Nephron progenitor cell (in vitro differentiated cells): ENCODE data around the gene TBCC.

Experiments used
- DNase-seq: peaks from one replicate; pipeline ENCODE4 v3.0.0; 2021
- H3K27ac Mint-ChIP-seq: 2 replicates; pipeline ENCODE4 v1.8.0; 2021; ENCODE audit warnings: mild to moderate bottlenecking, moderate library complexity, mixed read lengths
- H3K27me3 Mint-ChIP-seq: 2 replicates; pipeline ENCODE4 v1.8.0; 2021; ENCODE audit warnings: mild to moderate bottlenecking, low read depth, mixed read lengths; ENCODE audit not compliant: poor library complexity
- H3K36me3 Mint-ChIP-seq: 2 replicates; pipeline ENCODE4 v1.8.0; 2021; ENCODE audit warnings: low read depth, mixed read lengths
- H3K4me1 Mint-ChIP-seq: 2 replicates; pipeline ENCODE4 v1.8.0; 2021; ENCODE audit warnings: mixed read lengths
- H3K4me3 Mint-ChIP-seq: 2 replicates; pipeline ENCODE4 v1.8.0; 2021; ENCODE audit warnings: mild to moderate bottlenecking, moderate library complexity, mixed read lengths
- H3K9me3 Mint-ChIP-seq: 2 replicates; pipeline ENCODE4 v1.8.0; 2021; ENCODE audit warnings: mild to moderate bottlenecking, moderate library complexity, mixed read lengths
- TF ChIP-seq, protein P1 (sequence below): fragments of 200-600 bp; sonication (generic); IDR thresholded peaks from 2 replicates; pipeline ENCODE4 v1.5.0; 2021; ENCODE audit warnings: antibody characterized with exemption

TBCC gene

DNA sequence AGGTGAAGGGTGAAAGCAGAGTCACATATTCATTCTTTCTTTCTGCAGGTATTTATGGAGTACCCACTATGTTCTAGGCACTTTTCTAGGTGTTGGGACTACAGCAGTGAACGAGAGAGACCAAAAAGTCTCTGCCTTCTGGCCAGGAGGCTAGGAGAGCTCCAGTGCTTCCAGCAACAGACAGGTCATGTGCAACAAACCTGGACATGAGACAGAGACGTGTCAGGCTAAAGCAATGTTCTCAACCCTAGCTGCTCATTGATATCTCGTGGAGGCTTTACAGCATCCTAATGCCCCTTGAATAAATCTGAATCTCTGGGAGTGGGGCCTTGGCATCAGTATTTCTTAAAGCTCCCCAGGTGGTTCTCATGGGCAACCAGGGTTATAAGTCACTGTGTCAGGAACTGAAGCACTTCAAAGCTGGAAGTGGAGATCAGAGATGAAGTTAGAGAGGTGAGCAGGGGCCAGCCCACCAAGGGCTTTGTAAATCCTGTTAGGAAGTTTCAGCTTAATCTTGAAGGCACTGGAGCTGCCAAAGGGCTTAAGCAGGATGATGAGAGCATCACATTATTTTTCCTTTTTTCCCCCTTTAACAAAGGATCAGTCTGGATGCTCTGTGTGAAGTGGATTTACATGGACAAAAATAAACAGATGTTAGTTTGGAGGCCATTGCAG is 13.0 kb upstream of the TBCC start:
- Mint-ChIP-seq H3K27ac (peak overlapping the region; percentile 88), H3K27me3 (peaks cover 12% of the 10 kb centered on the region), H3K4me3 (no peak overlapping the region), H3K4me1 (peaks cover 11% of the 10 kb centered on the region), H3K9me3 (no peaks in the 10 kb centered on the region), H3K36me3 (peaks cover 4% of the 10 kb centered on the region)
- no peak for DNase-seq
- TF ChIP-seq, protein P1, sequence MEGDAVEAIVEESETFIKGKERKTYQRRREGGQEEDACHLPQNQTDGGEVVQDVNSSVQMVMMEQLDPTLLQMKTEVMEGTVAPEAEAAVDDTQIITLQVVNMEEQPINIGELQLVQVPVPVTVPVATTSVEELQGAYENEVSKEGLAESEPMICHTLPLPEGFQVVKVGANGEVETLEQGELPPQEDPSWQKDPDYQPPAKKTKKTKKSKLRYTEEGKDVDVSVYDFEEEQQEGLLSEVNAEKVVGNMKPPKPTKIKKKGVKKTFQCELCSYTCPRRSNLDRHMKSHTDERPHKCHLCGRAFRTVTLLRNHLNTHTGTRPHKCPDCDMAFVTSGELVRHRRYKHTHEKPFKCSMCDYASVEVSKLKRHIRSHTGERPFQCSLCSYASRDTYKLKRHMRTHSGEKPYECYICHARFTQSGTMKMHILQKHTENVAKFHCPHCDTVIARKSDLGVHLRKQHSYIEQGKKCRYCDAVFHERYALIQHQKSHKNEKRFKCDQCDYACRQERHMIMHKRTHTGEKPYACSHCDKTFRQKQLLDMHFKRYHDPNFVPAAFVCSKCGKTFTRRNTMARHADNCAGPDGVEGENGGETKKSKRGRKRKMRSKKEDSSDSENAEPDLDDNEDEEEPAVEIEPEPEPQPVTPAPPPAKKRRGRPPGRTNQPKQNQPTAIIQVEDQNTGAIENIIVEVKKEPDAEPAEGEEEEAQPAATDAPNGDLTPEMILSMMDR, result no peak

- H3K4me1 Mint-ChIP-seq, result peaks cover 16% of the 10 kb centered on the region
- no peaks in the 10 kb centered on the region for H3K9me3 Mint-ChIP-seq
- peaks cover 12% of the 10 kb centered on the region for H3K27me3 Mint-ChIP-seq
- DNase-seq, result no peak
- H3K36me3 Mint-ChIP-seq, result peaks cover 5% of the 10 kb centered on the region
- TF ChIP-seq, protein P1, result no peak
- H3K27ac Mint-ChIP-seq, result no peak overlapping the region
- H3K4me3 Mint-ChIP-seq, result no peak overlapping the region
Measured at GRCh38 chr6:42756722-42757121, 10.8 kb upstream of the TBCC start.

DNA sequence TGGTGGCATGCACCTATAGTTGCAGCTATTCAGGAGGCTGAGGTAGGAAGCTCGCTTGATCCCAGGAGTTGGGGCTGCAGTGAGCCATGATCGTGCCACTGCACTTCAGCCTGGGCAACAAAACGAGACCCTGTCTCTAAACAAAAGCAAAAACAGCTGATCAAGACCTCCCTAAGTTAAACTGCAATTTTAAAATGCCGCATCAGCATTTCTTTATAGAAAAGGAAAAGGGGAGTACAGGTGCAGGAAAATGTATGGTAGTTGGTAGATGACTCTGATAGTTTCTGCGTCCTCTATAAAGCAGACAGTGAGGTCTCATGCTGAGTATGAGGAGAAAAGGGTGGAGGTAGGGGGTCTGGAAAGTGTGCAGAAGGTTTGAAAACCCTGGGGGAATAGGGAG is 8.9 kb upstream of the TBCC start:
- Mint-ChIP-seq H3K9me3 (no peaks in the 10 kb centered on the region), H3K4me1 (peaks cover 24% of the 10 kb centered on the region), H3K36me3 (peaks cover 5% of the 10 kb centered on the region), H3K4me3 (no peak overlapping the region), H3K27me3 (peaks cover 9% of the 10 kb centered on the region), H3K27ac (no peak overlapping the region)
- TF ChIP-seq, protein P1, result no peak
- no peak for DNase-seq

DNA sequence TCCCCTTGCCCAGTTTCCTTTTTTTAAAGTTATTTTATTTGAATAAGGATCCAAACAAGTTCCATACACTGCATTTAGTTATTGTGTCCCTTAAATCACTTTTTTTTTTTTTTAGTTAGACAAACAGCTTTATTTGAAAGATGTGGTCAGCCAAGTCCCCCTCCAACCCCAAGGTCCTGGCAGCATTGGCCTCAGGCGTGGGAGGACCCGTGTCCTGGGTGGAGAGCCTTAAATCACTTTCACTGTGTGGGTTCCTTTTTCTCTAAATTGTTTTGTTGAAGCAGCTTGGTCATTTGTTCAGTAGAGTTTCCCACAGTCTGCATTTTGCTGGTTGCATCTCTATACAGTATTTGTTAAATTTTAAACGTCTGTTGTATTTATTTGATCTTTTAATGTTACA is 5.2 kb upstream of the TBCC start:
- Mint-ChIP-seq H3K4me3 (peak overlapping the region; percentile 26), H3K9me3 (no peaks in the 10 kb centered on the region), H3K4me1 (peaks cover 34% of the 10 kb centered on the region), H3K27me3 (peaks cover 7% of the 10 kb centered on the region), H3K36me3 (peaks cover 9% of the 10 kb centered on the region), H3K27ac (no peak overlapping the region)
- TF ChIP-seq, protein P1, result no peak
- peak; percentile 37 for DNase-seq

- peaks cover 50% of the 10 kb centered on the region for H3K4me1 Mint-ChIP-seq
- no peak overlapping the region for H3K27ac Mint-ChIP-seq
- H3K4me3 Mint-ChIP-seq, result peak overlapping the region; percentile 99
- H3K27me3 Mint-ChIP-seq, result no peaks in the 10 kb centered on the region
- H3K36me3 Mint-ChIP-seq, result peaks cover 12% of the 10 kb centered on the region
- no peak for DNase-seq
- no peaks in the 10 kb centered on the region for H3K9me3 Mint-ChIP-seq
- TF ChIP-seq, protein P1, result no peak
Measured at GRCh38 chr6:42748203-42748898, 2.4 kb upstream of the TBCC start.
